GM12865 (cell line): ENCODE measurements around the gene PPP2R3B.
"Not testable (repeated sequence)": the region's sequence is repeated elsewhere in the genome, so short reads cannot be mapped to it uniquely, and the experiment has no call there.

Experiments used
- DNase-seq: peaks from one replicate; pipeline ENCODE4 v3.0.0; 2010; ENCODE audit warnings: low read depth
- H3K4me3 ChIP-seq: 2 replicates; pipeline ENCODE4 v1.5.1; 2011; ENCODE audit warnings: mild to moderate bottlenecking, low read depth, low read length, control low read depth
- CTCF ChIP-seq: IDR thresholded peaks from 2 replicates; pipeline ENCODE4 v1.5.1; 2011; ENCODE audit warnings: low read length, control low read depth, low read depth, inconsistent platforms; ENCODE audit not compliant: insufficient read depth; ENCODE audit errors: missing control alignments

Gene PPP2R3B

GRCh38 chrX:386768-387575 is at the start of gene PPP2R3B:
Gene PPP2R3B, minus strand, starts transcription at chrX:386907. Its CDS starts 216 bp downstream, at chrX:386691.
- no peak for TF ChIP-seq CTCF
- H3K4me3 ChIP-seq = peak within 1 kb of the TSS; percentile 60
- peak; percentile 97 for DNase-seq

- no peak for DNase-seq
- TF ChIP-seq CTCF = no peak
- H3K4me3 ChIP-seq = no peak overlapping the region
Measured at GRCh38 chrX:435536-436122, 48.9 kb upstream of the PPP2R3B start.

- no peak for TF ChIP-seq CTCF
- H3K4me3 ChIP-seq = no peak overlapping the region
- no peak for DNase-seq
Measured at GRCh38 chrX:434946-435345, 48.2 kb upstream of the PPP2R3B start.

GRCh38 chrX:433771-434170 is 47.1 kb upstream of the PPP2R3B start:
- TF ChIP-seq CTCF = no peak
- DNase-seq = no peak
- H3K4me3 ChIP-seq = no peak overlapping the region

- not testable (repeated sequence) for H3K4me3 ChIP-seq, DNase-seq
Measured at GRCh38 chrX:432666-433065, 46.0 kb upstream of the PPP2R3B start.

- no peak for TF ChIP-seq CTCF
- DNase-seq = no peak
- H3K4me3 ChIP-seq = no peak overlapping the region
Measured at GRCh38 chrX:431492-432111, 44.9 kb upstream of the PPP2R3B start.

GRCh38 chrX:431056-431455 is 44.3 kb upstream of the PPP2R3B start:
- H3K4me3 ChIP-seq = no peak overlapping the region
- no peak for DNase-seq
- TF ChIP-seq CTCF = no peak
